ENCODE data around the gene SPOUT1. TPM values are rescaled to one million over a fixed set of nuclear protein-coding genes. Genes with fewer than 3 reads are reported as not detected.

SPOUT1 gene
- total RNA-seq, 1 donor from 2014 or later: 19.5 TPM

DNA sequence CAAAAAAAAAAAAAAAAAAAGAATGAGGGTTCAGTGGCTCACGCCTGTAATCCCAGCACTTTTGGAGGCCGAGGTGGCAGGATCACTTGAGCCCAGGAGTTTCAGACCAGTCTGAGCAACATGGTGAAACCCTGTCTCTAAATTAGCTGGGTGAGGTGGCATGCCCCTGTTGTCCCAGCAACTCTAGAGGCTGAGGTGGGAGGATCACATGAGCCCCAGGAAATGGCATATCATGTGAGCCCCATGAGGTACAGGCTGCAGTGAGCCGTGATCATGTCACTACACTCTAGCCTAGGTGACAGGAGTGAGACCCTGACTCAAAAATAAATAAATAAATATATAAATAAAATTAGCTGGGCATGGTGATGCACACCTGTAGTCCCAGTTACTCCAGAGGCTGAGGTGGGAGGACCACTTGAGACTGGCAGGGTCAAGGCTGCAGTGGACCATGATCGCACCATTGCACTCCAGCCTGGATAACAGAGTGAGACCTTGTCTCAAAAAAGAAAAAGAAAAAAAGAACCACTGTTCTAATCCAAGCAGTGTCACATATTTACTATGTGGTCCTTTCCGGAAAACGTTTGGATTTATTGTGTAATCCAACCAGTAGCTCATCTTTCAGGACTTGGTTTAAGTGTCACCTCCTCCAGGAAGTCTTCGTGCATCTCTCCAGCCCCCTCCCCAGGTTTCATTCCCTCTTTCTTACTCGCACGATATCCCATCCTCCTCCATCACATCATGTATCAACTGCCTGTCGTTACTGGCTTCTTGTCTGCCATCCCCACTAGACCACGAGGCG, 12.3 kb upstream of the SPOUT1 start:
- H3K9me3 ChIP-seq (ENCODE audit: insufficient read depth, low read depth, low read length): no peaks in the 10 kb centered on the region
- no peak overlapping the region for H3K27ac ChIP-seq (ENCODE audit: low read depth, low read length)
- H3K79me2 ChIP-seq (ENCODE audit: insufficient read depth, low read length): no peaks in the 10 kb centered on the region
- no peaks in the 10 kb centered on the region for H3K4me1 Mint-ChIP-seq (ENCODE audit: low read depth, unreplicated experiment)
- peaks cover 12% of the 10 kb centered on the region for H3K36me3 Mint-ChIP-seq (ENCODE audit: low read depth, unreplicated experiment)
- TF ChIP-seq, protein P1, sequence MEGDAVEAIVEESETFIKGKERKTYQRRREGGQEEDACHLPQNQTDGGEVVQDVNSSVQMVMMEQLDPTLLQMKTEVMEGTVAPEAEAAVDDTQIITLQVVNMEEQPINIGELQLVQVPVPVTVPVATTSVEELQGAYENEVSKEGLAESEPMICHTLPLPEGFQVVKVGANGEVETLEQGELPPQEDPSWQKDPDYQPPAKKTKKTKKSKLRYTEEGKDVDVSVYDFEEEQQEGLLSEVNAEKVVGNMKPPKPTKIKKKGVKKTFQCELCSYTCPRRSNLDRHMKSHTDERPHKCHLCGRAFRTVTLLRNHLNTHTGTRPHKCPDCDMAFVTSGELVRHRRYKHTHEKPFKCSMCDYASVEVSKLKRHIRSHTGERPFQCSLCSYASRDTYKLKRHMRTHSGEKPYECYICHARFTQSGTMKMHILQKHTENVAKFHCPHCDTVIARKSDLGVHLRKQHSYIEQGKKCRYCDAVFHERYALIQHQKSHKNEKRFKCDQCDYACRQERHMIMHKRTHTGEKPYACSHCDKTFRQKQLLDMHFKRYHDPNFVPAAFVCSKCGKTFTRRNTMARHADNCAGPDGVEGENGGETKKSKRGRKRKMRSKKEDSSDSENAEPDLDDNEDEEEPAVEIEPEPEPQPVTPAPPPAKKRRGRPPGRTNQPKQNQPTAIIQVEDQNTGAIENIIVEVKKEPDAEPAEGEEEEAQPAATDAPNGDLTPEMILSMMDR (IDR thresholded peaks at IDR 0.05; ENCODE audit: insufficient read depth, low read depth, low read length): no peak
- no peak for TF ChIP-seq EZH2 (IDR thresholded peaks at IDR 0.05; ENCODE audit: insufficient read depth, low read length)
- H3K4me3 Mint-ChIP-seq (ENCODE audit: unreplicated experiment): no peak overlapping the region
- no peaks in the 10 kb centered on the region for H3K27me3 Mint-ChIP-seq (ENCODE audit: low read depth, unreplicated experiment)
- H4K20me1 ChIP-seq (ENCODE audit: insufficient read depth, low read length): peaks cover 5% of the 10 kb centered on the region
- no peak overlapping the region for H3K27ac Mint-ChIP-seq (ENCODE audit: unreplicated experiment)
- DNase-seq (ENCODE audit: low read depth) (no peak), FAIRE-seq (no peak)
- no peaks in the 10 kb centered on the region for H3K9me3 Mint-ChIP-seq (ENCODE audit: unreplicated experiment)
- no peaks in the 10 kb centered on the region for H3K36me3 ChIP-seq (ENCODE audit: insufficient read depth, low read length)
- no peak overlapping the region for H3K4me3 ChIP-seq (ENCODE audit: insufficient read depth, low read depth, low read length)
- H3K4me1 ChIP-seq (ENCODE audit: insufficient read depth, low read length): no peaks in the 10 kb centered on the region
- H3K4me2 ChIP-seq (ENCODE audit: low read length): no peak overlapping the region
- no peak overlapping the region for H3K9ac ChIP-seq (ENCODE audit: low read length)
- no peaks in the 10 kb centered on the region for H3K27me3 ChIP-seq (ENCODE audit: insufficient read depth, low read length)
- H2AFZ ChIP-seq (ENCODE audit: low read depth, low read length): no peak overlapping the region

DNA sequence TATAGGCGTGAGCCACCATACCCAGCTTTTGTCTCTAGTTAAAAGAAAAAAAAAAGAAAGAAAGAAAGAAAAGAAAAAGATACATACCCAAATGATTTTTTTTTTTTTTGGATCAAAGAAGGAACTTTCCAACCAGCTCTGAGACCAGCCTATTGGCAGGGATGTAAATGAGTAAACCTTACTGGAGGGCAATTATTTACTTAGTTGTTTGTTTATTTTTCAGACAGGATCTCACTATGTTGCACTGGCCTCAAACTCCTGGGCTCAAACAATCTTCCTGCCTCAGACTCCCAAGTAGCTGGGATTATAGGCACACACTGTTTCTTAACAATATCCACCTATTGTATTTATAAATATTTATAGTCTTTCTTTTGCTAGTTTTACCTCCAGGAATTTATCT, 10.9 kb upstream of the SPOUT1 start:
- no peak for FAIRE-seq
- Mint-ChIP-seq H3K36me3 (ENCODE audit: low read depth, unreplicated experiment) (peaks cover 14% of the 10 kb centered on the region), H3K27ac (ENCODE audit: unreplicated experiment) (no peak overlapping the region)

More for the DNA sequence above, 10.9 kb upstream of the SPOUT1 start:
- no peak for TF ChIP-seq EZH2 (IDR thresholded peaks at IDR 0.05; ENCODE audit: insufficient read depth, low read length)
- TF ChIP-seq, protein P1 (IDR thresholded peaks at IDR 0.05; ENCODE audit: insufficient read depth, low read depth, low read length): no peak
- Histone ChIP-seq H3K36me3 (ENCODE audit: insufficient read depth, low read length) (no peaks in the 10 kb centered on the region), H3K4me3 (ENCODE audit: insufficient read depth, low read depth, low read length) (no peak overlapping the region), H3K79me2 (ENCODE audit: insufficient read depth, low read length) (no peaks in the 10 kb centered on the region), H4K20me1 (ENCODE audit: insufficient read depth, low read length) (peaks cover 3% of the 10 kb centered on the region), H3K4me2 (ENCODE audit: low read length) (no peak overlapping the region), H3K9me3 (ENCODE audit: insufficient read depth, low read depth, low read length) (no peaks in the 10 kb centered on the region), H2AFZ (ENCODE audit: low read depth, low read length) (no peak overlapping the region), H3K4me1 (ENCODE audit: insufficient read depth, low read length) (no peaks in the 10 kb centered on the region), H3K9ac (ENCODE audit: low read length) (no peak overlapping the region), H3K27me3 (ENCODE audit: insufficient read depth, low read length) (no peaks in the 10 kb centered on the region), H3K27ac (ENCODE audit: low read depth, low read length) (no peak overlapping the region)
- no peak for DNase-seq (ENCODE audit: low read depth)
- no peaks in the 10 kb centered on the region for H3K4me1 Mint-ChIP-seq (ENCODE audit: low read depth, unreplicated experiment)
- no peaks in the 10 kb centered on the region for H3K27me3 Mint-ChIP-seq (ENCODE audit: low read depth, unreplicated experiment)
- H3K9me3 Mint-ChIP-seq (ENCODE audit: unreplicated experiment): no peaks in the 10 kb centered on the region
- H3K4me3 Mint-ChIP-seq (ENCODE audit: unreplicated experiment): no peak overlapping the region

Measured in astrocyte (in vitro differentiated cells and primary cell).